ENCODE measurements around the gene PHF12.
"Not testable (repeated sequence)": the region's sequence is repeated elsewhere in the genome, so short reads cannot be mapped to it uniquely, and the experiment has no call there.

Gene PHF12

DNA sequence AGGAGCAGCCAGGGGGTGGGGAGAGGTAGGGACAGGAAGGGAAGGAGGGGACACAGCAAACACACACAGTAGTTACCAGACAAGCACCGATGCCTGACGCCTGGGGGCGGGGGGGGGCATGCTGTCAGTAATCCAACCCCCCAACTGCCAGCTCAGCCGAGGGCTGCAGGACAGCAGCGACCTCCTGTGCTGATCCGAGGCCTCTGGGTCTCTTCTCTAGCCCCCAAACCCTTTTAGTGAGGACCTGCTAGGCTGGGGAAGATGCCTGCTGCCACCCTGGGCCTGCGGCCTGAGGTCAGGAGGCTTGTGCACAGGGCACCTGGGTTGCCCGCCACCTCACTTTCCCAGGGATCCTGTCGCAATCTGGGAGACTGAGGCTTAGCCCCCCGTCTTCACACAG lies 65.4 kb downstream of the PHF12 start:
- no peak for DNase-seq (ENCODE audit: low read depth in 4 of 4, low spot score in 1 of 4)

DNA sequence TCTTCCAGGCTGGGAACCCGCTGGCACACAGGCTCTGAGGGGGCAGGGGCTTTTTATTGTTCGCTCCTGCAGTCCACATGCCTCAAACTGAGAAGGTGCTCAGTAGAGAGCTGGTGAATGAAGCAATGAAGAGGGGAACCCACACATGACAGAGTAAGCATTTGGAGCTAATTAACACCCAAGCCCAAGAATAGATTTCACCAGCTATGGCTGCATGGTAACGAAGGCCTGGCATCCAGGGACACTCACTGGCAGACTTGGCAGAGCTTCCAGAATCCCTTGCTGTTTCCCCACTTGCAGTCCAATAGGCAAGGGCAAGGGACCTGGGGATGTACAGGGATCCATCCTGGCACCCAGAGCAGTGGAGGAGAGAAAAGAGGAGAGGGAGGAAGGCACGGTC lies 66.0 kb downstream of the PHF12 start:
- DNase-seq (ENCODE audit: low read depth in 4 of 4, low spot score in 1 of 4), result no peak

DNA sequence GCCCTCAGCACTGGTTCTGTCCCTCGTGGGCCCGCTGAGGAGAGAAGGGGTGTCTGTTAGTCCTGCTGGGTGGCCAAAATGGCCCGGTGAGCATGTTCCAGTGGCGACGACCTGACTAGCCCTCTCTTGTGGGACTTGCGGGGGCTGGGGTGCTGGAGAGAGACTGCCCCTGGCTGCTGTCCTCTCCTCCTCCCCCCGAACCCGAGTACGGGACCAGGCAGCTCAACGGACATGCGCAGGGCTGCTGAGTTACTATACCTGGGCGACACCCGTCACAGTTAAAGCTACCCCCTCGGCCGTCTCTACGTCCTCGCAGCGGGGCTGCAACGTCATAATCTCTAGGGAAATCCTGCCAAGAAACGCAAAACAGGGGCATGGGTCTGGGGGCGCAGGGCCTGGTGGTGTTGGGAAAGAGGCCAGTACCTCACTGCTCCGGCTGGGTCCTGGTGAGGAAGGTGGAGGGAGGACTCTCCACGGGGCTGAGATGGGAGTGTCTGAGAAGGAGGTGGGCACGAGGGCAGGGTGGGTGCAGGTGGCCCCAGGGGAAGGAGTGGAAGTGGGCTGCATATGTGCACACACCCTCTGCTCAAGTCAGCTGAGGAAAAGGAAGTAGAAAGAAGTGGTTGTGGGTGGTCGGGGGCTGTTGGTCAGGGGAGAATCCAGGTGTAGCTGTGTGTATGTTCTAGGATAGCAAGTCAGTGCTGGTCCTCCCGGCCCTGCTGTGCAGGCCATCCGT lies 67.2 kb downstream of the PHF12 start:
- DNase-seq (ENCODE audit: low read depth in 4 of 4, low spot score in 1 of 4), result no peak

GRCh38 chr17:28882154-28882895 lies 69.0 kb downstream of the PHF12 start:
- no peak for DNase-seq (ENCODE audit: low read depth in 4 of 4, low spot score in 1 of 4)

DNA sequence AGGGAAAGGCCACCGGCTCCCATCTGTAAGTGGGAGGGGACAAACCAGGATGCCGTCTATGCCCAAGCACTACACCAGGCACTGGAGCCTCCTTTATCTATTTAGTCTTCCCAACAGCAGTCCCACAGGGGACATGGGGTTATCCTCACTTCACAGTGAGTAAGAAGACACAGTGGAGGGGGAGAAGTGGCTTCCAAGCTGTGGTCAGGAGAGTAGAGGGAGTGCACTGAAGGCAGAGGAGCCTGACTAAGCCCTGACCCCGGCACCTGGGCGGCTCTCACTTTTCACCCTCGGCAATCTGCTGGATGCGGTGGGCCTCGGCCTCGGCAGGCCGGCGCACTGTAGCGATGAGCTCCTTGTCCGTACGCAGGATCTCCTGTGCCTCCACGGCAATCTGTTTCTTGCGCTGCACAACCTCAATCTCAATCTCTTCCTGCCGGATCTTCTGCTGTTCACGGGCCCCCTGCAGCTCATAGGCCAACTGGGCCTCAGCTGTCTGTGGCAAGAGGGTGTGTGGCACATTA lies 69.7 kb downstream of the PHF12 start:
- DNase-seq (ENCODE audit: low read depth in 4 of 4, low spot score in 1 of 4), result no peak

GRCh38 chr17:28880572-28880945 lies 70.8 kb downstream of the PHF12 start:
- DNase-seq (ENCODE audit: low read depth in 4 of 4, low spot score in 1 of 4), result no peak

DNA sequence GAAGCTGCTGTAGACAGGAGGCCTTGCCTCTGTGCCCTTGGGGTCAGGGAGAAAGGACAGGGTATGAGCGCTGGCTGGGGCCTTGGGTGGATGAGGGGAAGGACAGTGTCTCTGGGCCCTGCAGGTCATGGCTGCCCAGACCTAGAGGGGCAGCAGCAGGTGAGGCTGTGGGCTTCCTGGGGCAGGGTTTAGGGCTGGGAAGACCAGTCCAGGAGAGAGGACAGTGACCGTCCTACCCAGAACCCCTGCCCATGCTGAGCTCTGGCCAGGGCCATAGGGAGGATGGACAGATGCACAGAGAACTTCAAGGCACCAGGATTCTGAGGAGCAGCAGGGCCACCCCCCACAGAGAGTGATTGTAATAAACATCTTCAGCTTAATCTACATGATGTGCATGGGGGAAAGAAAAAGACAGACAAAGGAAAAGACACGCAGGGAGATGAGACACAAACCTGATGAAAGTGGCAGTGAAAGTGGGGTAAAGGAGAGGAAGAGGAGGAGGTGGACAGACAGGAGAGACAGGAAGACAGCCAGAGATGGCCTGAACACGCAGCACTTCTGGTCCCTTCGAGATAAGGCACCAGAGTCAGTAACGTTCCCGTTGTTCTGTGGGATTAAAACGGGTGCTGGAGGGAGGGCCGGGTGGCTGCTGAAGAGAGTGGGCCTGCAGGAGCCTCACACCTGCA lies 71.3 kb downstream of the PHF12 start:
- DNase-seq (ENCODE audit: low read depth in 4 of 4, low spot score in 1 of 4), result no peak

GRCh38 chr17:28878981-28879380 lies 72.3 kb downstream of the PHF12 start:
- DNase-seq (ENCODE audit: low read depth in 4 of 4, low spot score in 1 of 4), result no peak

- no peak for DNase-seq (ENCODE audit: low read depth in 4 of 4, low spot score in 1 of 4)
These were observed 73.0 kb downstream of the PHF12 start for GRCh38 chr17:28878158-28878910.

GRCh38 chr17:28877150-28877711 lies 74.1 kb downstream of the PHF12 start:
- not testable (repeated sequence) for DNase-seq (ENCODE audit: low read depth in 4 of 4, low spot score in 1 of 4)

- DNase-seq (ENCODE audit: low read depth in 4 of 4, low spot score in 1 of 4), result no peak
These were observed 75.3 kb downstream of the PHF12 start for GRCh38 chr17:28875848-28876550.

- DNase-seq (ENCODE audit: low read depth in 4 of 4, low spot score in 1 of 4), result no peak
These were observed 76.6 kb downstream of the PHF12 start for GRCh38 chr17:28874750-28875149.

DNA sequence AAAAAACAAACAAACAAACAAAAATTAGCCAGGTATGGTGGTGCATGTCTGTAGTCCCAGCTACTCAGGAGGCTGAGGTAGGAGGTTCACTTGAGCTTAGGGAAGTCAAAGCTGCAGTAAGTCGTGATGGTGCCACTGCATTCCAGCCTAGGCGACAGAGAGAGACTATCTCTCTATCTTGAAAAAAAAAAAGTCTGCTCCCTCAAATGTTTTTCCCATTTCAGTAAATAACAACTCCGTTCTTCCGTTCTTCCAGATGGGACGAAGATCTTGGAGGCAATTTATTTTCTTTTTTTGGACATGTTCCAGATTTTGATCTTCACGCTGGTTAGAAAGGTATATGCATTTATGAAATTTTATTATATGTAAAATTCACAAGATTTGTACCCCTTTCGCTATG lies 77.5 kb downstream of the PHF12 start:
- no peak for DNase-seq (ENCODE audit: low read depth in 4 of 4, low spot score in 1 of 4)

- no peak for DNase-seq (ENCODE audit: low read depth in 4 of 4, low spot score in 1 of 4)
These were observed 80.2 kb downstream of the PHF12 start for GRCh38 chr17:28871056-28871579.

DNA sequence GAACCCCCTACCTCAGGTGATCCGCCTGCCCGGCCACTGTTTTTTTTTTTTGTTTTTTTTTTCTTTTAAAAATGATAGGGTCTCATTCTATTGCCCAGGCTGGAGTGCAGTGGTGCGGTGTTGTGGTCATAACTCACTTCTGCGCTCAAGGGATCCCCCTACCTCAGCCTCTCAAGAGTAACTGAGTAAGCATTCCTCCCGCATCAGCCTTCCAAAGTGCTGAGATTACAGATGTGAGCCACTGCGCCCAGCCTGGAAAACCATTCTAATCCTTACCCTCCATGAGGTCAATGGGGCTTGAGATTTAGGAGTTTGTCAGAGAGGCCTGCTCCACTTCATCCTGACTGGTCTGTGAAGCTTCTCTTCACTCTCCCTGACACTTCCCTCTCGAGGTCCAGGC lies 84.0 kb downstream of the PHF12 start:
- DNase-seq (ENCODE audit: low read depth in 4 of 4, low spot score in 1 of 4), result no peak

DNA sequence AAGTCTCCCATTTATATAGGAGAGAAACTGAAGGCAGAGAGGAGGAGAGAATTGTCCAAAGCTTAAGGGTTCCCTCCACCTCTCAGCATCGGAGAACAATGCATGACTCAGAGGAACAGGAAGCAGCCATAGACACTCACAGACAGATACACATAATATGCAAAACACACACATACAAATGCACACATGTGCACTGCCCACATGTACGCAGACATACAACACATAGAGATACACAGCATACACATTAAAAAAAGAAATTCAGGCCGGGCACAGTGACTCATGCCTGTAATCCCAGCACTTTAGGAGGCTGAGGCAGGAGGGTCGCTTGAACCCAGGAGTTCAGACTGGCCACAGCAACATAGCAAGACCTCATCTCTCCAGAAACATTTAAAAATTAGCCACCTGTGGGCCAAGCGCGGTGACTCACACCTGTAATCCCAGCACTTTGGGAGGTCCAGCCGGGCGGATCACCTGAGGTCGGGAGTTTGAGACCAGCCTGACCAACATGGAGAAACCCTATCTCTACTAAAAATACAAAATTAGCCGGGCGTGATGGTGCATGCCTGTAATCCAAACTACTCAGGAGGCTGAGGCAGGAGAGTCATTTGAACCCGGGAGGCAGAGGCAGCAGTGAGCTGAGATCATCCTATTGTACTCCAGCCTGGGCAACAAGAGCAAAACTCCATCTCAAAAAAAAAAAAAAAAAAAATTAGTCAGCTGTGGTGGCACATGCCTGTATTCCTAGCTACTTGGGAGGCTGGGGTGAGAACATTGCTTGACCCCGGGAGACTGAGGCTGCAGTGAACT lies 85.2 kb downstream of the PHF12 start:
- DNase-seq (ENCODE audit: low read depth in 4 of 4, low spot score in 1 of 4), result no peak

GRCh38 chr17:28864991-28865849 lies 86.1 kb downstream of the PHF12 start:
- no peak for DNase-seq (ENCODE audit: low read depth in 4 of 4, low spot score in 1 of 4)

DNA sequence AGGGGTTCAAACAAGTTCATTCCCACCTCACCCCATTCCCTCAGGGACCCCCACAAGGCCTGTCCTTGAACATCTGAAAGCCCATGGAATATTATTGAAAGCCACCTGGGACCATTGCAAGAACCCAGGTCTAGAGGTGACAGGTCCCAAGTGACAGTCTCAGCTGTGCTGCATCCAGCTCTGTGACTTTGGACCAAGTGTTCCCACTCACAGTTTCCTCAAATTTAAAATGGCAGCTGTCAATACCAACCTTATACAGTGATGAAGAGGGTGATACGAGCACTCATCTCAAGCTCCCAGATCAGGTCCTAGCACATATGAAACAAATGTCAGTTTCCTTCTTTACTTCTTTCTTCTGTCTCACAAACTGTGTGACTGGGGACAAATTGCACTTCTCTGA lies 87.4 kb downstream of the PHF12 start:
- DNase-seq (ENCODE audit: low read depth in 4 of 4, low spot score in 1 of 4), result no peak

All from stimulated activated CD4-positive, alpha-beta T cell treated with anti-CD3 and anti-CD28 coated beads, Interleukin-1b, Interleukin-23, amount 100 ng/mL, for 24 hours (primary cell).